MCF 10A (cell line): ENCODE data around the gene KBTBD2. TPM values are rescaled to one million over a fixed set of nuclear protein-coding genes. Genes with fewer than 3 reads are reported as not detected.

Source experiments
- Bru-seq: library from RNA; stranded (reverse); fragments of 400-500 nt; gene quantifications from one replicate; lab custom pipeline; 2021; lab: Mats Ljungman, UMichigan
- BruChase-seq, 2 experiments: library from RNA; stranded (reverse); fragments of 400-500 nt; gene quantifications; one replicate each; lab custom pipeline; 2021; lab: Mats Ljungman, UMichigan
- BruUV-seq: library from RNA; stranded (reverse); fragments of 400-500 nt; replicated peaks from 2 replicates; lab custom pipeline; 2021; lab: Mats Ljungman, UMichigan
- CTCF ChIA-PET: fragments of 300-600 bp; sonication (Branson Sonifier 250); formaldehyde crosslinking; extraction: SDS; loops from one replicate; lab custom pipeline; 2021; ENCODE audit warnings: antibody characterized with exemption, inconsistent platforms; lab: Yijun Ruan, JAX
- POLR2A ChIA-PET: fragments of 300-600, 350-650 bp; sonication (Branson Sonifier 250); formaldehyde crosslinking; extraction: SDS; loops from one replicate; lab custom pipeline; 2020; ENCODE audit warnings: antibody characterized with exemption, inconsistent platforms; lab: Yijun Ruan, JAX
- DNase-seq: peaks from one replicate; pipeline ENCODE4 v3.0.0-alpha.2; 2018; ENCODE audit not compliant: unreplicated experiment
- H3K27ac Mint-ChIP-seq: one replicate; pipeline ENCODE4 v1.8.0; 2022; ENCODE audit warnings: mild to moderate bottlenecking, low read depth, mixed read lengths; ENCODE audit not compliant: unreplicated experiment
- H3K27me3 Mint-ChIP-seq: one replicate; pipeline ENCODE4 v1.8.0; 2022; ENCODE audit warnings: mixed read lengths; ENCODE audit not compliant: insufficient read depth, unreplicated experiment
- H3K36me3 Mint-ChIP-seq: one replicate; pipeline ENCODE4 v1.8.0; 2022; ENCODE audit warnings: mild to moderate bottlenecking, moderate library complexity, mixed read lengths; ENCODE audit not compliant: insufficient read depth, unreplicated experiment
- H3K4me1 Mint-ChIP-seq: one replicate; pipeline ENCODE4 v1.8.0; 2022; ENCODE audit warnings: mixed read lengths; ENCODE audit not compliant: insufficient read depth, unreplicated experiment
- H3K4me3 Mint-ChIP-seq: one replicate; pipeline ENCODE4 v1.8.0; 2022; ENCODE audit warnings: mild to moderate bottlenecking, moderate library complexity, mixed read lengths; ENCODE audit not compliant: unreplicated experiment
- H3K9me3 Mint-ChIP-seq: one replicate; pipeline ENCODE4 v1.8.0; 2022; ENCODE audit warnings: mixed read lengths; ENCODE audit not compliant: unreplicated experiment
- intact Hi-C: fragments of 100-400 bp; cut with micrococcal nuclease; formaldehyde crosslinking; loops from 2 replicates; pipeline ENCODE4 v1.14.1; 2022
- long read RNA-seq: library from polyadenylated mRNA; stranded (forward); transcript quantifications from one replicate; pipeline ENCODE4 v2.0.0, GENCODE V29; 2022
- total RNA-seq: library from RNA; stranded (reverse); gene quantifications from 2 replicates; pipeline ENCODE4 v1.2.3, GENCODE V29; 2022
- TF ChIP-seq, protein P1 (sequence below): fragments of 200-600 bp; IDR thresholded peaks from one replicate; pipeline ENCODE4 v1.8.0; 2022; ENCODE audit warnings: antibody characterized with exemption, mild to moderate bottlenecking; ENCODE audit not compliant: unreplicated experiment

The KBTBD2 gene
- total RNA-seq (27.2 and 27.4 TPM in 2 replicates), Bru-seq, nascent RNA (percentile 90 among the genes with signal in this experiment), BruChase-seq, experiment 1, labeled RNA remaining after a 6-hour chase (percentile 83 among the genes with signal in this experiment), BruChase-seq, experiment 2, labeled RNA remaining after a 2-hour chase (percentile 93 among the genes with signal in this experiment)
- long read RNA-seq, transcript KBTBD2-201 (4 exons, 3,745 nt), result major isoform, 12 of 28 reads
- long read RNA-seq, partial matches to known transcripts, result 1 of 28 reads
- long read RNA-seq, other reads (novel, unspliced or antisense), result 15 of 28 reads

DNA sequence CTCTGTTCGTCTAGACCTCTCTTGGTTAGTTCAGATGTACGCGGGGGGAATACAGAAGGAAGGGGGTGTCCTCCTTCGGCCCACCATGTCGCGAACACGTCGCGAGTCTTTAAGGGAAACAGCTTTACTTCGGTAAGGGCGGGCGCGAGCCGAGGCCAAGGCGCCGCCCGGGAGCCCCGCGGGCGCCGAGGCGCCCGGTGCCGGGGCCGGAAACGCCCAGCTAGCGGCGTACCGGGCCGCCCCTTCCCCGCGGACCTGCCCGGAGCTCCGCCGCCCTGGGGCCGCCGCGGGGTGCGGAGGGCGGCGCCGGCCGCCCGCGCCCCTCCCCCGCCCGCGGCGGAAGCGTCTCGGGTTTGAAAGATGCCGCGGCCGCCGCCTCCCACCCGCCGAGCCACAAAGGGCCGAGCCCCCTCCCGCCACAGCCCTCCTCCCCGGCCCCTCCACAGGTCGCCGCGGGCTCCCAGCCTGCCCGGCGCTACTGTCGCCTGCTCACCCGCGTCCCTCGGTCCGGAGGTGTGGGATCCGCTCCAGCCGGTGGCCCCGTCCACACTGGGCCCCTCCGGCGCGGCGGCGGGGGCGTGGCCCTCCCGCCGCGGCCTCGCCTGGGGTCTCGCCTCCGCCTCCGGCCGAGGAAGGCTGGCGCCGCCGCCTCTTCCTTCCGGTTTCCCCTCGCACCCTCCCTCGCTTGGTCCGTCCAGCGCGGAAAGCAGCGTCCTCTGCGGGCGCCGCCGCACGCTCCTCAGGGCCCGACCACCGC, at the start of gene KBTBD2:
TSS of gene KBTBD2 (minus strand) at position 718 of the 757 bp plus-strand sequence. CDS start 12,156 bp downstream, outside the sequence.
- POLR2A ChIA-PET, result interaction anchor here (0.7 to 7.8 kb wide), 30 partner anchors 8 to 397 kb away, joined by 3 to 107 read pairs (median 5); partner anchors contain the start of genes FKBP9 and NT5C3A
- Mint-ChIP-seq H3K4me1 (peaks cover 35% of the 10 kb centered on the region), H3K27ac (peak within 1 kb of the TSS; percentile 99), H3K4me3 (peak within 1 kb of the TSS; percentile 93), H3K27me3 (no peaks in the 10 kb centered on the region), H3K36me3 (peaks cover 6% of the 10 kb centered on the region), H3K9me3 (no peaks in the 10 kb centered on the region)
- CTCF ChIA-PET, result interaction anchor here (0.7 to 2.5 kb wide), 5 partner anchors 50 to 218 kb away, joined by 3 to 11 read pairs (median 4); no protein-coding TSS in a partner anchor
- no TSS peak for BruUV-seq
- TF ChIP-seq, protein P1, sequence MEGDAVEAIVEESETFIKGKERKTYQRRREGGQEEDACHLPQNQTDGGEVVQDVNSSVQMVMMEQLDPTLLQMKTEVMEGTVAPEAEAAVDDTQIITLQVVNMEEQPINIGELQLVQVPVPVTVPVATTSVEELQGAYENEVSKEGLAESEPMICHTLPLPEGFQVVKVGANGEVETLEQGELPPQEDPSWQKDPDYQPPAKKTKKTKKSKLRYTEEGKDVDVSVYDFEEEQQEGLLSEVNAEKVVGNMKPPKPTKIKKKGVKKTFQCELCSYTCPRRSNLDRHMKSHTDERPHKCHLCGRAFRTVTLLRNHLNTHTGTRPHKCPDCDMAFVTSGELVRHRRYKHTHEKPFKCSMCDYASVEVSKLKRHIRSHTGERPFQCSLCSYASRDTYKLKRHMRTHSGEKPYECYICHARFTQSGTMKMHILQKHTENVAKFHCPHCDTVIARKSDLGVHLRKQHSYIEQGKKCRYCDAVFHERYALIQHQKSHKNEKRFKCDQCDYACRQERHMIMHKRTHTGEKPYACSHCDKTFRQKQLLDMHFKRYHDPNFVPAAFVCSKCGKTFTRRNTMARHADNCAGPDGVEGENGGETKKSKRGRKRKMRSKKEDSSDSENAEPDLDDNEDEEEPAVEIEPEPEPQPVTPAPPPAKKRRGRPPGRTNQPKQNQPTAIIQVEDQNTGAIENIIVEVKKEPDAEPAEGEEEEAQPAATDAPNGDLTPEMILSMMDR, result no peak
- peak; percentile 83 for DNase-seq
- intact Hi-C loops, result loop anchor here (5.0 kb wide), 1 partner anchor 171 kb away; the partner anchor contains the start of gene NT5C3A

DNA sequence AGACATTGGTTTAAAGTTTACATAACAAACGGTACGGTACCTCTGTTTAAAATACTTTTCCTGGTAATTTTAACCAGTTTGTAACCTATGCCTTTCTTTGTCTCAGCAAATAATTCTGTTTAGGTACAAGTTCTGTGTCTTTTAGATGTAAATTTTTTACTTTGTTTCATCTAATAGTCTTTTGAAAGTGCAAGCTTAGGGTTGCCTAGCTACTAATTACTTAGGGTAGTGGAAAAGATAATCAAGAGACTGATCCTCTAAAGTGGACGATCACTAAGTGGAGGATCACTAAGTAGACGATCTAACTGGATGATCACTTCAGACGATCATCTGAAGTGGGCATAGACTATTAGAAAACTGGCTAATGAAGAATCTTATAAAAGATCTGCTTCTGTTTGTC, 49.6 kb upstream of the KBTBD2 start:
- Mint-ChIP-seq H3K9me3 (no peaks in the 10 kb centered on the region), H3K27ac (peak overlapping the region; percentile 83), H3K4me3 (peak overlapping the region; percentile 85), H3K27me3 (no peaks in the 10 kb centered on the region), H3K36me3 (peaks cover 16% of the 10 kb centered on the region), H3K4me1 (peaks cover 22% of the 10 kb centered on the region)
- ChIA-PET POLR2A (interaction anchor here (0.7 to 7.4 kb wide), 13 partner anchors 9 to 168 kb away, joined by 3 to 107 read pairs (median 4); partner anchors contain the start of genes FKBP9, KBTBD2, NT5C3A and RP9), CTCF (interaction anchor here (0.6 to 6.2 kb wide), 10 partner anchors 15 to 174 kb away, joined by 3 to 40 read pairs (median 4); partner anchors contain the start of gene FKBP9)
- intact Hi-C loops, result loop anchor here (10.0 kb wide), 1 partner anchor 124 kb away; the partner anchor contains the start of gene NT5C3A
- DNase-seq, result no peak
- TF ChIP-seq, protein P1, result no peak
- BruUV-seq, result no TSS peak

DNA sequence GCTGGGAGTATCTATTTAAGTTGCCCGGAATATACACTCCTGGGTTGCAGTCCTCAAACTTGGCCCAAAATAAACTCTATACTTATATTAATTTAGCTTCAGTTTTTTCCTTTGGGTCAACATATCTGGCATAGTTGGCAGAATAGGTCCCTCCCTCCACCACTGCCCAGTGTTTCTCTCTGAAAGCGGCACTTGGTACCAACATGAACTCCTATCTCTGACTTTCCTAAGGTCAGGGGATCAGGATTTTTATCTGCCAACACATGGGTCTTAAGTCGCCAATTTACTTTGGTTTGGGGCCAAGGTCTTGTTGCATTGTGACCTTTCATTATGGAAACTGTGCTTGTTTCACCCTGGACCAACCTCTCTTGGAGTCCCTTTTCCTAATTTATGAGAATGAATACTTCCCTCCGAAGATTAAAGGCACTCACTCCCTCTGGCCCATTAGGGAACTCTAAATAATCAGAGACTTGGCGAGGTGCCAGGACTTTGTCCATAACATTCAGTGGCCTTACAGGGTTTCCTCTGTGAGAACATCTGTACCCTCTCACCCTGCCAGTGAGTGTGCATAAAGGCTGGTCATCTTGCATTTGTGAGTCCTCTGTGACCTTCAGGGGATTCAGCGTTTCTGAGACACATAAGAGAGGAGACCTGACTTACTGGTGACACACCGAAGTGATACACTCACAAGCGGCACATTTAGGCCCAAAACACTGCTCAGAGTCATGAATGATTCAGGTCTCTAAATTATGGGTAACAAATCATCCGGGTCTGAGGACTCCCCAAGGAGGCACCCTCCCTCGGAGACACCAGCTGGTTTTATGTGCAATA, 46.0 kb upstream of the KBTBD2 start:
- Mint-ChIP-seq H3K36me3 (peaks cover 27% of the 10 kb centered on the region), H3K9me3 (no peaks in the 10 kb centered on the region), H3K4me1 (peaks cover 22% of the 10 kb centered on the region), H3K4me3 (no peak overlapping the region), H3K27ac (no peak overlapping the region), H3K27me3 (no peaks in the 10 kb centered on the region)
- no TSS peak for BruUV-seq
- DNase-seq, result peak; percentile 23
- TF ChIP-seq, protein P1, result no peak
- ChIA-PET POLR2A (interaction anchor here (0.8 to 1.3 kb wide), 3 partner anchors 20 to 48 kb away, joined by 3 to 4 read pairs (median 4); partner anchors contain the start of gene FKBP9), CTCF (interaction anchor here (0.5 to 3.4 kb wide), 5 partner anchors 10 to 1262 kb away, joined by 3 to 14 read pairs (median 4); no protein-coding TSS in a partner anchor)
- intact Hi-C loops, result no loop called here
